ENCODE data around the gene PHLDA3. TPM values are rescaled to one million over a fixed set of nuclear protein-coding genes. Genes with fewer than 3 reads are reported as not detected.

Gene PHLDA3
- total RNA-seq, 3 donors from 2014 or later (not counting 1 experiment from before 2014, with no cell fraction given) = 0.63 to 1.7 (median 1.1) TPM

DNA sequence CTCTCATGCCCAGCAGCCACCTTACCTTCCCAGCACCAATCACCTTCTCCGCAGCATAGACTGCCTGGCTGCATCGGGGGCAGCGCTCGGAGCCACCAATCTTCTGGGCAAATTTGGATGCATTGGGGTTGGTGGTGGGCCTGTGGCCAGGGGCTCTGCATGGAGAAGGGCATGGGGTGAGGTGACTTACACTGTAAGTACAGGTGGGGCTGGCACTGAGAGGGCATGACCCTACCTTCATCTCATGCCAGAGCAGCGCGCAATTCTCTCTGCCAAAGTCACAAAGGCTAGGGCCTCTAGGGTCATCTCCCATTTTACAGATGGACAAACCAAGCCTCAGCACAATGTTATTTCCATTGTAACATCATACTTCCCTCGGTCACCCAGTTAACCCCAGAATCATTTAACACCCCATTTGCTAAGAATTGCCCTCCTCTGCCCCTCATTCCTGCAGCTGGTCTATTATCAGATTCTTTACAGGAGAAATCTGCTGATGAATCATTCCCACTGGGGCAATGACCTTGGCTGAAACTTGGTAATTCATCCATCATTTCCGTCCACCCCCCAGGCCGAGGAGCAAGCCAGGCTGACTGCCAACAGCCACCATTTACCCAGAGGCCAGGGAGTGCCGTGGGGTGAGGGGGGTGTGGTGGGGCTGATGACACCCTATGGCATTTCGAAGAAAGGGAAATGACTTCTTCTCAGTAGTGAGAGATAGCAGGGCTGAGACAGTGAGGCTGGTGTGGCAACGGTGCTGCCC, 20.0 kb upstream of the PHLDA3 start:
- WGBS (ENCODE audit: insufficient coverage) = 89% methylated on average over 12 of the region's 12 CpGs

DNA sequence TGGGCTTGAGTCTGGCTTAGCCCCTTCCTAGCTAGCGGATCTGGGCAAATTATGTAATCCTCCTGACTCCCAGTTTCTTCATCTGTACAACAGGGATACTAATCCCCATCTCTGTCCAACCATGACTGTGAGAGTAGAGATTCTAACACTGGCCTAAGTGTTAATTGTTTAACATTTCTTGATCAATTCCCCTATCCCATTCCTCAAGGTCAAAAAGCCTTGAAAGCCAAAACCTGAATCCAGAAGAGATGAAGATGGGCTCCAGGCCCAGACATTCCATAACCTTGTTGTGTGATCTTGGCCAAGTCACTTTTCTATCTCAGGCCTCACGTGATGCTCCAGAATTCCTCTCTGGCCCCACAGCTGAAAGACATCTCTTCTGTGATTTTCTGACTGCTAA, 18.8 kb upstream of the PHLDA3 start:
- peaks cover 14 to 16% of the 10 kb centered on the region in 2 donors for H3K4me1 Mint-ChIP-seq
- no peak overlapping the region for H3K4me3 ChIP-seq (ENCODE audit: low read length)
- peaks cover 16% of the 10 kb centered on the region for H3K36me3 ChIP-seq (ENCODE audit: control insufficient read depth, insufficient read depth, low read length)
- intact Hi-C loops (cut with micrococcal nuclease) = no loop called here
- no peak overlapping the region for H3K27ac ChIP-seq (ENCODE audit: low read length)
- no peak for TF ChIP-seq CTCF (IDR thresholded peaks at IDR 0.05)
- H3K27me3 Mint-ChIP-seq (ENCODE audit: low read depth in 2 of 2) = no peaks in the 10 kb centered on the region
- no peaks in the 10 kb centered on the region for H3K27me3 ChIP-seq (ENCODE audit: control insufficient read depth, insufficient read depth, low read length)
- no peaks in the 10 kb centered on the region for H3K4me1 ChIP-seq (ENCODE audit: control insufficient read depth, insufficient read depth, low read length)
- no peaks in the 10 kb centered on the region for H3K9me3 ChIP-seq (ENCODE audit: control insufficient read depth, insufficient read depth, low read length)
- H3K9me3 Mint-ChIP-seq = no peaks in the 10 kb centered on the region
- no peak for ATAC-seq
- WGBS (ENCODE audit: insufficient coverage) = 98% methylated on average over 2 of the region's 2 CpGs
- DNase-seq = no peak
- no peak overlapping the region for H3K27ac Mint-ChIP-seq
- H3K4me3 Mint-ChIP-seq = no peak overlapping the region
- no peaks in the 10 kb centered on the region for H3K36me3 Mint-ChIP-seq

More for the DNA sequence above, 20.0 kb upstream of the PHLDA3 start:
- Histone ChIP-seq H3K4me3 (ENCODE audit: low read length) (no peak overlapping the region), H3K27me3 (ENCODE audit: control insufficient read depth, insufficient read depth, low read length) (no peaks in the 10 kb centered on the region), H3K9me3 (ENCODE audit: control insufficient read depth, insufficient read depth, low read length) (no peaks in the 10 kb centered on the region), H3K4me1 (ENCODE audit: control insufficient read depth, insufficient read depth, low read length) (no peaks in the 10 kb centered on the region), H3K27ac (ENCODE audit: low read length) (no peak overlapping the region), H3K36me3 (ENCODE audit: control insufficient read depth, insufficient read depth, low read length) (peaks cover 20% of the 10 kb centered on the region)
- no peak for TF ChIP-seq CTCF (IDR thresholded peaks at IDR 0.05)
- Mint-ChIP-seq H3K27ac (no peak overlapping the region), H3K36me3 (no peaks in the 10 kb centered on the region), H3K9me3 (no peaks in the 10 kb centered on the region), H3K4me3 (no peak overlapping the region), H3K27me3 (ENCODE audit: low read depth in 2 of 2) (no peaks in the 10 kb centered on the region), H3K4me1 (peaks cover 14 to 16% of the 10 kb centered on the region in 2 donors)
- intact Hi-C loops (cut with micrococcal nuclease) = no loop called here
- DNase-seq (no peak), ATAC-seq (peak in 2 of 3 donors; percentile 35 to 68)

GRCh38 chr1:201486187-201486586, 17.2 kb upstream of the PHLDA3 start:
- H3K27me3 ChIP-seq (ENCODE audit: control insufficient read depth, insufficient read depth, low read length) = peaks cover 5% of the 10 kb centered on the region
- H3K9me3 ChIP-seq (ENCODE audit: control insufficient read depth, insufficient read depth, low read length) = no peaks in the 10 kb centered on the region
- Mint-ChIP-seq H3K36me3 (no peaks in the 10 kb centered on the region), H3K4me1 (peaks cover 12 to 19% of the 10 kb centered on the region in 2 donors), H3K9me3 (no peaks in the 10 kb centered on the region), H3K4me3 (no peak overlapping the region), H3K27me3 (ENCODE audit: low read depth in 2 of 2) (peaks cover 4% of the 10 kb centered on the region in 2 donors), H3K27ac (no peak overlapping the region)
- 43% methylated on average over 3 of the region's 3 CpGs for WGBS (ENCODE audit: insufficient coverage)
- peaks cover 11% of the 10 kb centered on the region for H3K4me1 ChIP-seq (ENCODE audit: control insufficient read depth, insufficient read depth, low read length)
- intact Hi-C loops (cut with micrococcal nuclease) = no loop called here
- DNase-seq = no peak
- no peak overlapping the region for H3K27ac ChIP-seq (ENCODE audit: low read length)
- ATAC-seq = no peak
- no peak for TF ChIP-seq CTCF (IDR thresholded peaks at IDR 0.05)
- no peak overlapping the region for H3K4me3 ChIP-seq (ENCODE audit: low read length)
- H3K36me3 ChIP-seq (ENCODE audit: control insufficient read depth, insufficient read depth, low read length) = peaks cover 12% of the 10 kb centered on the region
